GM19467 (cell line): ENCODE measurements around the gene ZNF516.
A peak's percentile ranks its signal among the peaks of the same experiment; 100 is the strongest.

ENCODE experiments used
- ATAC-seq: cut with Tn5 transposase; IDR thresholded peaks from one replicate; pipeline ENCODE4 v1.9.1; 2021; ENCODE audit warnings: mild to moderate bottlenecking, moderate library complexity; ENCODE audit not compliant: unreplicated experiment

The ZNF516 gene

DNA sequence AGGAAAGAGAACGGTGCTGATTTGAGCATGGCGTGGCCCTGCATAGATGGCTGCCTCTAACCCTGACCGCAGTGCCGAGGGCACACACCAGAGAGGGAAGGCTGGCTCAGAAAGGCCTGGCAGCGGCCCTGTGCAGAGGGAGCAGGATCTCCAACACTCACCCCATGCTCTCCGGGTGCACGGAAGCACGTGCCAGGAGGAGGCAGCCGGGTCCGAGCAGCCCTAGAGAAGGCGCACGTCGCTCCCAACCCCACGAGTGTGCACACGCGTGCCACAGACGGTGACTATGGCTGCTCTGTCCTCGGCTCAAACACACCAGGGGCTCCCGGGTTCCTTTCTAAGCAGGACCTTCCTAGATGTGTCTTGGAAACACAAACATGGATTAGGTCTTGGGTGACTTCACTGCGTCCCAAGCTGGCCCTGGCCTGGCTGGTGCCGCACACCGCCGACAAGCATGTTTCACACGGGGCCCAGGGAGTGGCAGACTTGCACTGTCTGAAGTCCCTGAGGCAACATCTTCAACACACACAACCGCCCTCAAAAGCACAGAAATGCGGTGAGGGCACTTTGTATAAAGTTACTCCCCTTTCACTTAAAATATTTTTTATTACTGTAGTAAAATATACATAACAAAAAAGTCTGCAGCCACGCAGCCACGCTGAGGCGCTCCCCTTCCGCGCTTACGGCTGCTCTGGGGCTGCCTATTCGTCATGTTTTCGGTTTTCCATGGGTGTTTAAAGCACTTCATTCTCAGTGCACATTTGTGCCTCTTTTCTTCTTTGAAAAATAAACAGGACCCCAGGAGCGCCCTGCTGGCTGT, 110.0 kb downstream of the ZNF516 start:
- no peak for ATAC-seq

DNA sequence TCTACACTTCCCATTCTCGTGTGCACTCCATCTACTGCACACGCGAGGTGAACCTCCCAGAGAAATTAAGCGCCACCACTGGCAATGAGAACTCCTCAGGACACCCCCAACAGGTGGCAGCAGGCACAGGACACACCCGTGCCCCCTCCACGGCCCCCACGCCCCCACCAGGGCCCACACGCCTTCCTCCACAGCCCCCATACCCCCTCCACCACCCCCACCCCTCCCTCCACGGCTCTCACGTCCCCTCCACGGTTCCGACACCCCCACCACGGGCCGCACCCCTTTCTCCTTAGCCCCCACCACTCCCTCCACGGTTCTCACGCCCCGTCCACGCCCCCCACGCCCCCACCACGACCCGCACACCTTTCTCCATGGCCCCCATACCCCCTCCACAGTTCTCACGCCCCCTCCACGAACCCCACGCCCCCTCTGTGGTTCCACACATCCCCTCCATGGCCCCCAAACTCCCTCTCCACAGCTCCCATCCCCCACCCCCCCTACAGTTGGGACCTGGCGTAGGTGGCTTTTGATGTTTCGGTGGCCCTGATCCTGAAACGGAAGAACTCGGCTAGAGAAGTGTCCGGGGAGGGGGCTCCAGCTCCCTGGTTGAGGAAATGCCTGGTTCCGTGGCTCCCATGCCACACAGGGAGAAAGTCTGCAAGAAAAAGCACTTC, 110.8 kb downstream of the ZNF516 start:
- ATAC-seq: no peak

- ATAC-seq: no peak
These were observed 111.4 kb downstream of the ZNF516 start for GRCh38 chr18:76383636-76384035.

DNA sequence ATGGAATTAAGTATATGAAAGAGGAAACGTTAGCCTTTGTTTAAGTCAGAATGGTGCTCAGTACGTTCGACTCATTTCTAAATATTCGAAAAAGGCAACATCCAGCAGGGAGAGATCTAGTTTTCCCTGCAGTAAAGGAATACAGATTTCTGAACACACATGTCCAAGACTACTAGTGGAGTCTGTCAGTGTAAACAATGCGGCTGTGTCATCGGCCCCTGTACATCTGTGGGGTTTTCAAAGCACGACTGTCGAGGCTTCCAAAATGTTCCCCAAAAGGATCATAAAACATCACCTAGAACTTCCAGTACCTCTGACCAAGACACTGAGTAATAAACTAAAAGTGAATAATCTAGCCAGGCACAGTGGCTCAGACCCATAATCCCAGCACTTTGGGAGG, 112.8 kb downstream of the ZNF516 start:
- no peak for ATAC-seq

GRCh38 chr18:76380791-76381405, 114.1 kb downstream of the ZNF516 start:
- no peak for ATAC-seq

- ATAC-seq: no peak
These were observed 114.8 kb downstream of the ZNF516 start for GRCh38 chr18:76380127-76380729.

DNA sequence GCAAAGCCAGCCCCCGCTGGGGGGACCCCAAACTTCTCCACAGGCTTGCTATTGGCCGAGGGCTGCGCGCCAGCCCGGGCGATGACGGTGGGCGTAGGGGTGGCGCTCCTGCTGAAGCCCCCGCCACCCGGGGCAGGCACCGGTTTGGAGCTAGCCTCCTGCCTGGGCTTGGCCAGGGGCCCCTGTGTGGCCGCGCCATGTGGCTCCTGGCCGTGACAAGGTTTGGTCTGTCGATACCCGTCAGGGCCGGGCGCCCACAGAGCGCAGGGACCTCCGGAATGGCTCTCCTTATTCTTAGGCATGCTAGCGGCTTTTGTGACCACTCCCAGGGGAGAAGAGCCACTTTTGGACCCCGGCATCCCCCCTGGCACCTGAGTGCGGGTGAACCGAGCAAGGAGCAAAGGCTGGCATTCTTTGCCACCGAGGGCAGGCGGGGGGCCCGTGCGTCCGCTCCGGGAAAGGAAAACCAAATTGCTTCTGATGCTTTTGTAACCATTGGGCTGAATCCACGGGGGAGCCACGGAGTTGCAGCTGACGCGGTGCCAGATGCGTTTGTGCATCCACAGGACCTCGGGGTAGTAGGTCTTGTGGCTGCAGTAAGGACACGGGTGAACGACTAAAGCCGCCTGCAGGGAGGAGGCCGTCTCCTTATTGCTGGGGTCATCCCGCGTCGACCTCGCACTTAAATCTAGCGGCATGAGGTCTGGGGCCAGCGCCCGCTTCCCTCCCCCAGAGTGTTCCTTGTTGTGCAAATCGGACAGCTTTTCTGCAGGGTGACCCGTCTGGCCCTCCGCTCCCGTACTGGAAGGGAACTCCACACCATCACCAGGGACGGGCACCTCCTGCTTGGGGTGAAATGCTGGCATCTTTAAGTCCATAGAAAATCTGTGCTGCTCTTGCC, 115.6 kb downstream of the ZNF516 start:
- no peak for ATAC-seq

DNA sequence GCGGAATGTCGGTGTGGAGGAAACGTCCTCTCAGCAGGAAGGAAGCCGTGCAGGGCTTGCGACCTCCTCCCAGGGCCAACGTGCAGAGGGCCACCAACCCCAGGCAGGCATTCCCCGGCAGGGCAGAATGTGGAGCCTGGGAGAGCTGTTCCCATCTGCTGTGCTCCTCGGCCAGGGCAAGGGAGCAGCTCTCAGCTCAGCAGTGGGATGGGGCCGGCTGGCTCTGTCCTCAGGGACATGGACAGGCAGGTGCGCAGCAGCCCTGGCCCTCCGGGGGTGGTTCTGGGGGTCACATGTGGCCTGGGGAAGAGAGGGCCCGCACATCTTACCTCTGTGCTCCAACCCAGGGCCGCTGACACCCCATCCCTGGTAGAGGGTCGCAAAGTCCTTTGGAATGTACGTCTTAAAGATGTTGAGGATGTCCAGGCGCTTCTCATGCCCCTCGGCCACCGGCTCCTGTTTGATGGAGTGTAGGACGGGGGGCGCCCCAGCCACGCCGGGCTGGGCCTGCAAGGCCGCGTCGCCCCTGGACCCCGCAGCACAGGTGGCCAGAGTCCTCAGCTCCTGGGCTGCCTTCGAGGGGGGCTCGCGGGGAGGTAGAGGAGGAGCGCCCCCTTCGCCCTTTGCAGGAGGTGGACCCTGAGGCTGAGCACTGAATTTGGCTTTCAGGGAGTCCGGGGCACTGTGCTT, 116.4 kb downstream of the ZNF516 start:
- ATAC-seq: no peak

- no peak for ATAC-seq
These were observed 117.7 kb downstream of the ZNF516 start for GRCh38 chr18:76377359-76377756.

DNA sequence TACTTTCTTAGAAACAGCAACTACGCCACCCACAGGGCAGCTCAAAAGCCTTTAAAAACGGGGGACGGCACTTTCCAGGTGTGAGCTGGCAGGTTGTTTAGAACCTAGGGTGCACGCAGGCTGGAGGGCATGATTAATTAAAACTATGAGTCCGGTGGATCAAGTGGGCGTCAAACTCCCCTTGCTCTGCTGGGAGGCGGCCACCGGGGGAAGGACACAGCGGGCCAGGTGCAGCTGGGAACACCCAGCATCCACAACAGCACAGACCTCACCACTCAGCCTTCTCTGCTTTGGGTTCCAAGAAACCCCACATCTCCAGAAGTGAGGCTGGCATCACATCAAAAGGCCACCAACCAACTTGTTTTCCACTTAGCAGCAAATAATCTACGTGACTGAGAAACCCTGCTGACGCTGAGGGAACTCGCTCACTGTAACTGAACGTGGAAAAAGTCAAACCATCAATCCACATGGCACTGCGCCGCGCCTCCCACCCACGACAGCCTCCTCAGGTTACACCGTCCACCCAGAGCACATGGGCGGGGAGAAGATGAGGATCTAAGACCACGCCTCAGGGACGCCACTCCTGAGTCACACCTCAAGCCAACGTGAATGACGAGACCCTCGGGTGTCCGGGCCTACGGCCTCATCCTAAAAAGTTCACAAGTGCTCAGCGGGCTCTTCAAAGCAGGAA, 118.2 kb downstream of the ZNF516 start:
- ATAC-seq: no peak

GRCh38 chr18:76376225-76376624, 118.8 kb downstream of the ZNF516 start:
- no peak for ATAC-seq

GRCh38 chr18:76374330-76375281, 120.4 kb downstream of the ZNF516 start:
- ATAC-seq: peak; percentile 57

- ATAC-seq: no peak
These were observed 121.7 kb downstream of the ZNF516 start for GRCh38 chr18:76373297-76373696.

DNA sequence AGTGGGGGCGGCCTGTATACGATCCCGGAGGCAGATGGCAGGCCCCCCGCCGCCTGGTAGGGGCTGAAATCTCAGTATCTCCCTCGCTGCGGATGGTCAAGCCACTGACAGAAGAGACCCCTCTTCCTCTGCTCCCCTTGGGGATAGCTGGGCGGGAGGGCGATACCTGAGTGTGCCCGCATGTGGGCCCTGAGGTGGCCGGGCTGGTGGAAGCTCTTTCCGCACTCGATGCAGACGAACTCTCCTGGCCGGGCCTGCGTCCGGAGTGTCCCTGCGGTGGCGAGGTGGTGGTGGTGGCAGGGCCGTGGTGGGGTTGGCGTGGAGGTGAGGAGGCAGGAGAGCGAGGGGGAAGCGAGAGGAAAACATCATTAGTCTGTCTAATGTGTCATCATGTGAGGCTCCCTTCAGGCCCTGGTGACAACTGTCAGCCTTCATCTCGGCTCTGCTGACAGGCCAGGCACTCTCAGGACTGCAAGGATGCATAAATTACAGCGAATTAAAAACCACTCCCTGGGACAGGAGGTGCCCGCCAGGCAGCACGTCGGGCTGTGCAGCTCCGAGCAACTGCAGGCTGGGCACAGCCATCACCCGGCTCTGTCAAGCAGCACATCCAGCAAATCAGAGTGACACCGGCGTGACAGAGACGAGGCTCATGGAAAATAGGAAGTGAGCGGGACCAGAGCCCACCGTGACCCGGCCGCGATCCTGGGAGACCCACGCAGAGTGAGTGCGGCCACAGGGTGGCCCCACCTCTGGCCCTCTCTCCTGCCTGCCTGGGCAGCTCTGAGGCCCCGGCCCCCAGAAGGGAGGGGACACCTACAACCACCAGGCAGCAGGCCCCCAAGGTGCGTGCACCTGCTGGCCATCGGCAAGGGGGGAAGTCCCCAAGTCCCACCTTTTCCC, 123.5 kb downstream of the ZNF516 start:
- no peak for ATAC-seq

- ATAC-seq: no peak
These were observed 124.4 kb downstream of the ZNF516 start for GRCh38 chr18:76370686-76371085.

DNA sequence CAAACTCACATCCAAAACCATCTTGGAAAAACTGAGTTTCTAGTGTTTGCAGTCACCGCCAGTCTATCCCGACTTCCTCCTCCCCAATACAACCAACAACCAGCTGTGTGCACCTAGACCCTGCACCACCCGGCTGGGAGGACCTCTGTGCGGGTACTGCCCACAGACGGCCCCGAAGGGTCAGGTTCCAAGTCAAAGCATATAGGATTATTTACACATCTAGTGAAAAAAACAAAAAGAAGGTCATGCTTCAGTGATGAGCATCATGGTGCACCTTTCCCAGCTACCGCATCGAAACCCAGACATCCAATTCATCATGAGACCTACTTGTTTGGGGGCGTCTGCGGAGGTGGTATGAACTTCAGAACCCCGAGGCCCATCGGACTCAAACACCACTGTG, 124.8 kb downstream of the ZNF516 start:
- no peak for ATAC-seq

DNA sequence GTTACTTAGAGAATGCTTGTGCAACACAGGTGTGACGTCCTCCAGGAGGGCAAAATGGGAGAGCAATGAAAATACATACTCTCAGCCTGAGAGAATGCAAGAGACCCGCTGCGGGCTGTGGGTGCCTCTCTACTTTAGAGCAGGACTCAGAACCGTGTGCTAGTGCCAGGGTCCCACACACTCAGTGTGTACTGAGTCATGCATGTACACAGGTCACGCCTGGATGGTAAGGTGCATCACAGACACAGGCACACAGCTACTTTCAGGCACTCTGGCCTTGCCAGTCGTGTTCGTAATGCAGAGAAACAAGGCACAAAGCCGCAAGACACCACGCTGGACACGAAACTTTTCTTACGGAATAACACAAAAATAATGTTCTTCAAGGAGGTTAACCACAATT, 125.3 kb downstream of the ZNF516 start:
- no peak for ATAC-seq
